Stimulated activated naive CD4-positive, alpha-beta T cell (primary cell): Measurements from ENCODE around the gene ANKMY1.
"Not testable (repeated sequence)": the region's sequence is repeated elsewhere in the genome, so short reads cannot be mapped to it uniquely, and the experiment has no call there.

Source experiments
- DNase-seq, 6 experiments: peaks; one replicate each; lab custom pipeline; 2025; lab: John Stamatoyannopoulos, UW

The ANKMY1 gene

GRCh38 chr2:240505910-240506309 lies 51.9 kb downstream of the ANKMY1 start:
- DNase-seq = no peak

DNA sequence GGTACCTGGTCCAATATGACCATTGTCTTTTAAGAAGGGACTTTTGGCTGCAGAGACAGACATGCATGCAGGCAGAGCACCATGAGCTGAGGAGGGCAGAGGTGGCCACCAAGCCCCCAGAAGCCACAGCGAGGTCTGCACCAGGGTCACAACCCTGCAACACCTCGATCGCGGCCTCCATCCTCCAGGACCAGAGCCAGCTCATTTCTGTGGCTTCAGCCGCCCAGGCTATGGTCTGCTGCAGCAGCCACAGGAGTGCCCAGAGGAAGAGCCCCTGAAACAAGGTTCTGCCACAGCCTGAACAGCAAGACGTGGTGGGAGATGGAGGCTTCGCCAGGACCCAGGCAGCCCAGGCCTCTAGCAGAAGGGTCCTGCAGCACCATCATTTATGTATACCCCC lies 53.9 kb downstream of the ANKMY1 start:
- DNase-seq = no peak

DNA sequence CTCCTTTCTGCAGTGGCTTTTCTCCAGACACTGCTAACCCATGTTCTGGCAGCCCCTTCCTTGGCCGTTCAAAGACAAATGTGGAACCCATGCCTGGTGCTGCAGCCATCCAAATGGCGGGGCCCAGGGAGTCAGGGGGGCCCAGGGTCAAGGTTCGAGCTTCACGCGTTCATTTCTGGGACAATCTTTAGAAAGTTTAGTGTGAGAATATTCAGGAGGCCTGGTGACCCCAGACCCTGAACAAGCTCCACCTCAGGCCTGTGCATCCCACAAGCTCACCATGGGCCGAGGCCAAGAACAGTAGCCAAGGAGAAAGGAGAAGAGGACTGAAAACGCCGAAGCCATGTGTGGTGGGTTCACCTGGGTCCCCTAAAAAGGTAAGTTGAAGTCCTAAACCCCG lies 54.4 kb downstream of the ANKMY1 start:
- DNase-seq = no peak

DNA sequence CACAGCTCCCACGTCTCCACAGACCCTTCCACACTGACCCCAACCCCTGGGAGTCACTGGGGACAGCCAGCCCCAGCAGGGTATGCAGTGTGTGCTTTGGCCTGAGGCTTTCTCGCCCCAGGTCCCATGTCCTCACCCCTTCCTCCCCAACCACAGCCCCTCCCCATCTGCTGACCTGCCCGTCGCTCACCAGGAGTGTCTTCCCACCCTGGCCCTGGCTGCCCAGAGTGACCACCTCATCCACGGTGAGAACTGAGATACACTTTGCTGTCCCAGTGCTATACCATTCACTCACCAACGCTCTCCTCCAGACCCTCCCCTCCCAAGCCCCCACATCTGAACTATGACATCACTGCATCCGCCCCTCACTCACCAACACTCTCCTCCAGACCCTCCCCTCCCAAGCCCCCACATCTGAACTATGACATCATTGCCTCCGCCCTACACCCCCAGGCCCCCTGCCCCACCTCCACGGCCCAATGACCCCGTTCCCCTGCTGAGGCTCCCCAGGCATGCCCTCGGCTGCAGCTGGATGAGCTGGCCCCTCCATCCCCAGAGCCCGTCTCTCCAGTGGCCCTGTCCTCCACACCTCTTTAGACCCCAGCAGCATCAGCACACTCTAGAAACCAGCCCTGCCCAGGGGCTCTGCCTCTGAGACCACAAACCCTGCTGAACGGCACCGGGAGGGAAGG lies 55.2 kb downstream of the ANKMY1 start:
- DNase-seq = no peak

DNA sequence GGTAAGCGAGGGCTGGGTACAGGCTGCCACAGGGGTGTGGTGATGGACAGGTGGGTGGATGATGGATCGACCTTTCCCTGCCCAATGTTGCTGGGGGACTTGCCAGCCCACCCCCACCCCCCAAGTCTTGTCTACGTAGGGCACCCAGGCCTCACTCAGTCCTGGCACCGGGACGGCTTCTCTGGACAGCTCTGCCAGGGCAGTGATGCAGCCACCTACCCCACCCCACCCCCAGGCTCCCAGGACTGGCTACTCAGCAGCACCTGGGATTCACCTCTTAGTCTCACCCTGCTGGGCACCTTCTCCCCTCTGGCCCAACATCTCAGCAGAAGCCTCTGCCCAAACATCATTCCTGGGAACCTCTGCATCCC lies 55.7 kb downstream of the ANKMY1 start:
- DNase-seq = no peak

GRCh38 chr2:240501531-240501991 lies 56.2 kb downstream of the ANKMY1 start:
- DNase-seq = no peak

- no peak for DNase-seq
Measured at GRCh38 chr2:240500561-240501423, 57.0 kb downstream of the ANKMY1 start.

GRCh38 chr2:240499309-240500301 lies 58.2 kb downstream of the ANKMY1 start:
- DNase-seq = no peak

DNA sequence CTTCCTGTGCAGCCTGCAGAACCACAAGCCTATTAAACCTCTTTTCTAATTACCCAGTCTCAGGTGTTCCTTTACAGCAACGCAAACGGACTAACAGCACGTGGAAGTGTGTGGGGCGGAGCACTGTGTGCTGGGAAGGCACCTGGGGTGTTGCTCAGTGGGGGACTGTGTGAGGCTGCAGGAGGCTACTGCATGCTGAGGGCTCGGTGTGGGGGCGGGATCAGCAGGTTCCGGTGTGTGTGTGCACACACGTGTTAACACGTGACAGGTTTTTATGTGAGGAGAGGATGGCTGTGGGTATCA lies 58.9 kb downstream of the ANKMY1 start:
- no peak for DNase-seq

- DNase-seq = no peak
Measured at GRCh38 chr2:240498171-240498957, 59.4 kb downstream of the ANKMY1 start.

GRCh38 chr2:240497082-240497481 lies 60.7 kb downstream of the ANKMY1 start:
- not testable (repeated sequence) for DNase-seq

- DNase-seq = not testable (repeated sequence)
Measured at GRCh38 chr2:240494942-240495341, 62.8 kb downstream of the ANKMY1 start.

GRCh38 chr2:240494194-240494793 lies 63.5 kb downstream of the ANKMY1 start:
- no peak for DNase-seq

- DNase-seq = no peak
Measured at GRCh38 chr2:240491483-240491882, 66.3 kb downstream of the ANKMY1 start.

GRCh38 chr2:240482141-240482540 lies 75.6 kb downstream of the ANKMY1 start:
- DNase-seq = no peak

GRCh38 chr2:240481720-240482119 lies 76.1 kb downstream of the ANKMY1 start:
- no peak for DNase-seq

GRCh38 chr2:240480834-240481623 lies 76.8 kb downstream of the ANKMY1 start:
- no peak for DNase-seq

- DNase-seq = no peak
Measured at GRCh38 chr2:240479111-240479501, 78.7 kb downstream of the ANKMY1 start.

DNA sequence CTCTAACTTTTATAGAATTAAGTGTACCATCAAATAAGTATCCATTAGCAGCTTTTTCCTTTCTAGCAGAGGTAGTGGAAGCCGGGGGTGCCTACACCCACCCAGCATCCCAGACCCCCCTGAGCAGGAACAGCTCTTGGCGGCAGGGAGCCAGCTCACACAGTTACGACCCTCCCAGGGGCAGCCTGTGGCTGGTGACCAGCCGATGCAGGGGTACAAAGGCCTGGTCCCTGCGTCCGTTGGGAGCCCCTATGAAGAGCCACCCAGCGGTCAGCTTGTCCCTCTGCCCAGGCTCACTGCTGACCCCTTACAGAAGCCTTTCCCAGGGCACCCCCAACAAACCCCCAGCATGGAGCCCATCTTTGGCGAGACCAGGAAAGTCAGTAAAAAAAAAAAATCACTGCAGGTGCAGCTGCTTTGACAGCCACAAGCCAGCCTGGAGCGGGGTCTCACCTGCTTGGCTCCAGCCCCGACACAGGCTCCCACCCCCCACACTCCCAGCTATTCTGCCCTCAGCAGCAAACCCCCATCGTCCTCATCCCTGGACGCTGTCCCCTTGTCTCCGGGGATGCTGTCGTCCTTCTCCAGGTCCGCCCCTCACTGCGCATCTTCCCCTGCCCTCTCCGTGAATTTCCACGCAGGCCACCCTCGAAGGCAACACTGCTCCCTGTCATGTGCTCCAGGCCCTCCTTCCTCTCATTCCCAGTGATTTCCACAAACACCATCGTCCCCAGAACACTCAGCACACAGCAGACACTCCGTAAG lies 79.3 kb downstream of the ANKMY1 start:
- DNase-seq = no peak
